HG02763 (cell line): ENCODE results near the gene FILIP1L.

Experiments used
- ATAC-seq: cut with Tn5 transposase; IDR thresholded peaks from one replicate; pipeline ENCODE4 v1.9.1; 2021; ENCODE audit warnings: mild to moderate bottlenecking, moderate library complexity; ENCODE audit not compliant: unreplicated experiment

FILIP1L gene

GRCh38 chr3:100019719-100020118 lies 94.6 kb downstream of the FILIP1L start:
- no peak for ATAC-seq

DNA sequence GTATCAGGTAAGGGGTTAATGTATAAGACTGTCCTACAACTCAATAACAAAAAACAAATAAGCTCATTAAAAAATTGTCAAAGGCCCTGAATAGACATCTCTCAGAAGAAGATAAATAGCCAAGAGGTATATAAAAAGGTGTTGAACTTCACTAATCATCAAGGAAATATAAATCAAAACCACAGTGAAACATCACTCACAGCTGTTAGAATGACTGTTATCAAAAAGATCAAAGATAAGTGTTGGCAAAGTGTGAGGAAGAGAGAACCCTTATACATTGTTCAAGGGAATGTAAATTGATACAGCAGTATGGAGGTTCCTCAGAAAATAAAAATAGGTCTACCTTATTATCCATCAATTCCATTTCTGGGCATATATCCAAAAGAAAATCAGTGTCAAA lies 95.5 kb downstream of the FILIP1L start:
- no peak for ATAC-seq

DNA sequence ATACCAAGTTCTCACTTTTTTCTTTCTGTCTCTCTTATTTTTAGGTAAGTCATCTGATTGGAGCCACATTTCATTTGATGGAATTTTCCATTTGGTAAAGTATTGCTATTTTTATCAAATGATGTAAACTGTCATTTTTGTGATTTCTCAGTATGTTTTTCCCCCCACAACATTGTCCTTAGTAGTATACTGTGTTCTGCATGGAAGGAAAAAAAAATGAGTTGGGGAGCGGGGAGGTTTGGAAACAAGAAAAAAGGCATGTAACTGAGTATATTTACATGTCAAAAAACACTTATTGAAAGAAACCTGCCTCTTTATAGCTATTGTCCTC lies 104.2 kb downstream of the FILIP1L start:
- no peak for ATAC-seq

- no peak for ATAC-seq
Measured at GRCh38 chr3:100009276-100010086, 104.8 kb downstream of the FILIP1L start.

GRCh38 chr3:100008081-100008698 lies 106.1 kb downstream of the FILIP1L start:
- ATAC-seq: no peak

GRCh38 chr3:100007313-100007712 lies 107.0 kb downstream of the FILIP1L start:
- no peak for ATAC-seq

- no peak for ATAC-seq
Measured at GRCh38 chr3:100006570-100007271, 107.6 kb downstream of the FILIP1L start.

GRCh38 chr3:100005665-100006393 lies 108.5 kb downstream of the FILIP1L start:
- ATAC-seq: no peak

- ATAC-seq: no peak
Measured at GRCh38 chr3:100004931-100005330, 109.4 kb downstream of the FILIP1L start.

- no peak for ATAC-seq
Measured at GRCh38 chr3:100003609-100004503, 110.4 kb downstream of the FILIP1L start.

DNA sequence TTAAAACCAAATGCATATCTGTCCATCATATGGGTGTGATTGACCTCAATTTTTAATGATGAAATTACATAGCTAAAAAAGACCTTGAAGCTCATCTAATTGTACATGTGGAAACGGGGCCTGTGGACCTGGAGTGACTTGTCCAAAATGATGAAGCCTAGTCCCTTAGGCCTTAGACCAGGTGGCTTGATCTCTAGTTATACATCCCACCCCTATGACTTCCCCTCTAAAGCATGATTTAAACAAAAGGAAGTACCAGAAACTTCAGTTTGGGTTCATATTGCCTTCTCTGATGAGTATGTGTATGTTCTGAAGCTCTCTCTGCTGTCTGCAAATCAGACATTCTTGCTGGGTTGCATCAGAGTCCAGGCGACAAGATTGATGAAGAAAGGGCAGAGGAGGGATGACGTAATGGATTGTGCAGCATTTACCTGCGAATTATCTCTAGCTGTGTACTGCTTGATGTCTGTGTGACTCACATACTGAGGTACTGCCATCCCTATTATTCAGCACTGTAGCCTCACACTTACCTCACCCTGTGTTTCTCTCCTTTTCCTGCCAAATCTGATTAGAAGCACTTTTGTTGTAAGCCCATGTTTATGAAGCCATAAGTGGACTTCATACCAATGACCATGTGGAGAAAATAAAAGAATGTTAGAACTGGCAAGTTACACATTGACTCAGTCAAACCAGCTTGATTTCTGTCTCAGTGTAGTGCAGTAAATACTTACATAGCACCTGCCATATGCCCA lies 111.5 kb downstream of the FILIP1L start:
- ATAC-seq: no peak

DNA sequence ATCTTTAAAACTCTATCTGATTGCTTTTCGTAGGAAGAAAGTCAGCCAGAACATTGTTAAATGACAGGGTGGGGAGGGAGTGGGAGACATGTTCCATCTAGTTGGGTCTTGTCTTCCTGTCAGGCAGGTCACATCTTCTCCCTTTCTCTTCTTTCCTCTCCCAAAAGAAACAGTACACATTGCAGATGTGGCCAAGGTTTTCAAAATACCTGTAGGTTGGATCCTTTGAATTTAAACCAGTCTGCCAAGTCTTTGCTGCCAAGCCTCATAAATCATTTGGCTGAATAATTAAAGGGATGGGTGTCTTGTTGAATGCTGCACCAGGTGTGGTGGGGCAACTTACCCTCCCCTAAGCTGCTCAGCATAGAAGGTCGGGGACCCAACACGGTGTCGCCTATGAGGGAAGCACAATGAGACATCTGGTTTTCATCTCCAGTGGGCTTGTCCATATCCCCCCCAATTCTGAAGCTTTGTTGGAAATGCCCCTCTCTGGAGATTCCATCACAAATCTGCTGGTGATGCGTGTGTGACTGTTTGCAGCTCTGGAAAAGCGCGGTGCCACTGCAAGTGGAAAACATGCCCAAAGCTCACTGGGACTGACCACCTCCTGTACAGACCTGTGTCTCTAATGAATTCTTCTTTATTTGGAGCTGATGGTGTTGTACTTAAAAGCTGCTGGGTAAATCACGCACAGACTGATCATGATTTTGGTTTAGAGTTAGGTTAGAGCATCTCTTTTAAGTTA lies 112.6 kb downstream of the FILIP1L start:
- no peak for ATAC-seq

DNA sequence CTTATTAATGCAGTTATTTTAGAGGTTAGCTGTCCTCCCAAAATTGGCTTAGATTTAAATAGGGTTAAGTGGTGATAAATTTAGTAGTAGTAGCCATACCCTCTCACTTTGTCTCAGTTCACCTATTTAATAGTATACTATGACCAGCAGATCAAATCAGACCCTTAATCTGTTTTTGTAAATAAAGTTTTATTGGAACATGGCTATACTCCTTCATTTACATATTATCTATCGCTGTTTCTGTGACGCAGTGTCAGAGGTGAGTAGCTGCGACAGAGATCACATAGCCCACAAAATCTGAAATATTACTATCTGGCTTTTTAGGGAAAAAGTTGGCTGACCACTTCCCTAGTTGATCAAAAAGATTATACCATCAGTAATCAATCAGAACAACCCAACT lies 113.2 kb downstream of the FILIP1L start:
- no peak for ATAC-seq

- no peak for ATAC-seq
Measured at GRCh38 chr3:99999536-99999935, 114.8 kb downstream of the FILIP1L start.

- no peak for ATAC-seq
Measured at GRCh38 chr3:99997293-99997692, 117.0 kb downstream of the FILIP1L start.

DNA sequence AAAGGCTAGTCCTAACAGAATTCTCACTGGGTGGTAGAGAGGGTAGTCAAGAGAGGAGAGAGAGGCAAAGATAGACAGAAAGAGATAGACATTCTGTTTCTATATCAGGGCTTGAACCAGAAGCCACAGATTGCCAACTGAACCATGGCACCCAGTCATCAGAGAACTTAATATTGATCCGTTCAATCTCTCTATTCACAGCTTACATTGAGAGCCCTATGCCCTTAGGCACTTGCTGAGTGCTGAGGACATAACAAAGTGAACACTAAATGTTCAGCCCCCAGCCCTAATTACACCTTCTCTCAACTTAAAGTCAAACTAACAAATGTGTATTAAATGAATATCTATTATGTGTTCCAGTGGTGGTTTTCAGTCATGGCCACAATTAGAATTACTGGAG lies 124.1 kb downstream of the FILIP1L start:
- no peak for ATAC-seq

DNA sequence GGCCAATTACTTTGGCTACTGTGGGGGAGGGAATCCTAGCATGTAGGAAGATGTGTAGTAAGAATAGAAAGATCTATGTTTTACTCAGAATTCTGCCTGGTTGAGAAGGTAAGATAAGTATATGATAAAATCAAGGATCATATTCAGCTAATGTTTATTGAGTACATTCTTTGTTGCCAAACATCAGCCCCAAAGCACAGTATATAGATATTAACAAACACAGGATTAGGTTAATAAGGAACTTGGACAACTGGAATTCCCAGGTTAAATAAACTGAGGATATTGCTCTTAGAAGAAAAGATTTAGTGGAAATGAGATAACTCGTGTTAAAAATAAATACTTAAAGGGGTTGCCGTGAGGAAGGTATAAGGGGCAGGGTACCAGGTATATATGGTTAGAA lies 129.6 kb downstream of the FILIP1L start:
- no peak for ATAC-seq

DNA sequence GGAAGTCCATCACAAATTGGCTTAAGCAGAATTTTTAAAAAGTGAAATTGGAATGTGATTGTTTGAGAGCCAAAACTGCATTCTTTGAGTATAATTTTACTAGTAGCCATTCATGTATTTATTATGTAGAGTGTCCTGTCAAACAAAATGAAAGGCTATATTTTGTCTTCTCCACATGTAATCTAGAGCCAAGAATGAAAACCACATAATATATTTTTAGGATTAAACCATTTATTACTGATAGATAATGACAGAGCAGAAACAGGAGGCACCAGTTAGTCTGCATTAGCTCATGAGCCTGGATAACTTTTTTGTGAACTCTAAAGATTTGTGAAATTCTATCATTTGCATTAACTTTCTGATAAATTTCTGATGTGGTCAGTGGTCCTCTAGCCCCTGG lies 130.2 kb downstream of the FILIP1L start:
- no peak for ATAC-seq

GRCh38 chr3:99982650-99983049 lies 131.7 kb downstream of the FILIP1L start:
- no peak for ATAC-seq
